DOHH2 (cell line): ENCODE results near the gene PLA2G2C.

ENCODE experiments used
- H3F3A ChIP-seq: fragments of 200-600 bp; sonication (generic), shearing (Covaris generic); 2 replicates; pipeline ENCODE4 v1.6.0; 2016; ENCODE audit warnings: antibody characterized with exemption, mild to moderate bottlenecking; ENCODE audit not compliant: control insufficient read depth, insufficient read depth
- H3K27ac ChIP-seq: fragments of 200-600 bp; sonication (generic); 2 replicates; pipeline ENCODE4 v1.5.1; 2014; ENCODE audit warnings: low read depth, mild to moderate bottlenecking, low read length, moderate library complexity
- H3K27me3 ChIP-seq: fragments of 200-600 bp; sonication (generic); 2 replicates; pipeline ENCODE4 v1.6.1; 2014; ENCODE audit warnings: mild to moderate bottlenecking, low read length, mixed read lengths; ENCODE audit not compliant: control insufficient read depth
- H3K36me3 ChIP-seq: fragments of 200-600 bp; sonication (generic); 2 replicates; pipeline ENCODE4 v1.6.1; 2014; ENCODE audit warnings: mild to moderate bottlenecking, low read length, moderate library complexity, mixed read lengths; ENCODE audit not compliant: control insufficient read depth
- H3K4me1 ChIP-seq: fragments of 200-600 bp; sonication (generic); 2 replicates; pipeline ENCODE4 v1.6.1; 2014; ENCODE audit warnings: mild to moderate bottlenecking, low read length, mixed read lengths; ENCODE audit not compliant: control insufficient read depth
- H3K4me2 ChIP-seq: fragments of 200-600 bp; sonication (generic); 2 replicates; pipeline ENCODE4 v1.6.0; 2014; ENCODE audit warnings: mild to moderate bottlenecking, low read length, moderate library complexity
- H3K4me3 ChIP-seq: fragments of 200-600 bp; sonication (generic); 2 replicates; pipeline ENCODE4 v1.5.1; 2014; ENCODE audit warnings: mild to moderate bottlenecking, low read length, mixed read lengths
- H3K79me2 ChIP-seq: fragments of 200-600 bp; sonication (generic); 2 replicates; pipeline ENCODE4 v1.6.1; 2014; ENCODE audit warnings: mild to moderate bottlenecking, low read length, mixed read lengths; ENCODE audit not compliant: control insufficient read depth
- H3K9me2 ChIP-seq: fragments of 200-600 bp; sonication (generic); replicated peaks from 2 replicates; pipeline ENCODE4 v1.6.1; 2014; ENCODE audit warnings: mild to moderate bottlenecking, low read length, mixed read lengths; ENCODE audit not compliant: control insufficient read depth
- H3K9me3 ChIP-seq: fragments of 200-600 bp; sonication (generic); 2 replicates; pipeline ENCODE4 v1.6.1; 2014; ENCODE audit warnings: antibody characterized with exemption, low read length, mixed read lengths; ENCODE audit not compliant: control insufficient read depth, insufficient read depth
- H4K20me1 ChIP-seq: fragments of 200-600 bp; sonication (generic); 2 replicates; pipeline ENCODE4 v1.6.0; 2014; ENCODE audit warnings: low read depth, mild to moderate bottlenecking, antibody characterized with exemption, low read length, moderate library complexity; ENCODE audit not compliant: control insufficient read depth, insufficient read depth
- EZH2phosphoT487 ChIP-seq: fragments of 200-600 bp; sonication (generic); IDR thresholded peaks from 2 replicates; pipeline ENCODE4 v1.6.1; 2017; ENCODE audit warnings: borderline replicate concordance, mild to moderate bottlenecking, antibody characterized with exemption, low read length, moderate library complexity, mixed read lengths
- TF ChIP-seq, protein P1 (sequence below): fragments of 200-600 bp; sonication (generic); IDR thresholded peaks from one replicate; pipeline ENCODE4 v1.5.1; 2014; ENCODE audit warnings: antibody characterized with exemption, mild to moderate bottlenecking, low read depth, low read length; ENCODE audit not compliant: poor library complexity, severe bottlenecking

Gene PLA2G2C

DNA sequence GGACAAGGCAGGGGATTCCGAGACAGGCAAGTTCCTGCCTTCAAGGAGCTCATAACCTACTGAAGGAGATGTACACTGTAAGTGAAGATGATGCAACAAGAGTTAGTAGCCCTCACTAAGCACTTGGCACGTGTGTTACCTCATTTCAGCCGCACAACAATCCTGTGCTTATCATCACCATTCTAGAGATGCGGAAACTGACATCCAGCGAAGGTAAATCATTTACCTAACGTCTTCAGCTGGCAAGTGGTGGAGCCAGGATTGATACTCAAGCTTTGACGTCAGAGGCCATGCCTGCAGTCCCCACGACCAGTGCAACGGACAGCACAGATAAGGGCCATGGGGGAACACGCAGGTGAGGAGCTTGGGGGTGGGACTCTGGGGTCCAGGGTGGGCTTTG is 3.3 kb downstream of the PLA2G2C start:
- Histone ChIP-seq H3K4me1 (peaks cover 20% of the 10 kb centered on the region), H3K36me3 (no peaks in the 10 kb centered on the region), H3K9me3 (peaks cover 6% of the 10 kb centered on the region; the same call in 1 of the 2 replicates), H3F3A (no peaks in the 10 kb centered on the region), H3K4me3 (no peak overlapping the region), H4K20me1 (no peaks in the 10 kb centered on the region), H3K27me3 (peaks cover 11% of the 10 kb centered on the region), H3K79me2 (no peaks in the 10 kb centered on the region), H3K4me2 (no peak overlapping the region), H3K27ac (no peak overlapping the region), H3K9me2 (no peaks in the 10 kb centered on the region)
- TF ChIP-seq, protein P1, sequence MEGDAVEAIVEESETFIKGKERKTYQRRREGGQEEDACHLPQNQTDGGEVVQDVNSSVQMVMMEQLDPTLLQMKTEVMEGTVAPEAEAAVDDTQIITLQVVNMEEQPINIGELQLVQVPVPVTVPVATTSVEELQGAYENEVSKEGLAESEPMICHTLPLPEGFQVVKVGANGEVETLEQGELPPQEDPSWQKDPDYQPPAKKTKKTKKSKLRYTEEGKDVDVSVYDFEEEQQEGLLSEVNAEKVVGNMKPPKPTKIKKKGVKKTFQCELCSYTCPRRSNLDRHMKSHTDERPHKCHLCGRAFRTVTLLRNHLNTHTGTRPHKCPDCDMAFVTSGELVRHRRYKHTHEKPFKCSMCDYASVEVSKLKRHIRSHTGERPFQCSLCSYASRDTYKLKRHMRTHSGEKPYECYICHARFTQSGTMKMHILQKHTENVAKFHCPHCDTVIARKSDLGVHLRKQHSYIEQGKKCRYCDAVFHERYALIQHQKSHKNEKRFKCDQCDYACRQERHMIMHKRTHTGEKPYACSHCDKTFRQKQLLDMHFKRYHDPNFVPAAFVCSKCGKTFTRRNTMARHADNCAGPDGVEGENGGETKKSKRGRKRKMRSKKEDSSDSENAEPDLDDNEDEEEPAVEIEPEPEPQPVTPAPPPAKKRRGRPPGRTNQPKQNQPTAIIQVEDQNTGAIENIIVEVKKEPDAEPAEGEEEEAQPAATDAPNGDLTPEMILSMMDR: no peak

DNA sequence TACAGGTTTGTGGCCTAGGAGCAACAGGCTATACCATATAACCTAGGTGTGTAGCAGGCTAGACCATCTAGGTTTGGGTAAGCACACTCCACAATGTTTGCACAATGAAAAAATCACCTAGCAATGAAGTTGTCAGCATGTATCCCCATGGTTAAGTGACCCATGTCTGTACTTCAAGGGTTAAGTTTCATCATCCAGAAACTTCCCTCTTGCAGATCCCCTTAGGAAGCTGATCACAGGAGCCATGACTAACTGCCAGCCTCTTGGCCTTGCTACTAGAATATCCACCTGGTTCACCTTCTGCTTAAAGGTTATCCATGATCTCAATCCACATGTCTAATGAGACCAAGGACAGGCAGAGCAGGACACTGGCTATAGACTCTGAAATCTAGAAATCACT is 3.9 kb downstream of the PLA2G2C start:
- Histone ChIP-seq H3K9me2 (no peaks in the 10 kb centered on the region), H3F3A (no peaks in the 10 kb centered on the region), H3K9me3 (peaks cover 6% of the 10 kb centered on the region; the same call in 1 of the 2 replicates), H3K4me1 (peaks cover 20% of the 10 kb centered on the region), H4K20me1 (no peaks in the 10 kb centered on the region), H3K4me3 (no peak overlapping the region), H3K79me2 (no peaks in the 10 kb centered on the region), H3K4me2 (no peak overlapping the region), H3K27ac (no peak overlapping the region), H3K36me3 (no peaks in the 10 kb centered on the region), H3K27me3 (peaks cover 6% of the 10 kb centered on the region; the same call in 1 of the 2 replicates)
- no peak for TF ChIP-seq EZH2phosphoT487
- TF ChIP-seq, protein P1: no peak

DNA sequence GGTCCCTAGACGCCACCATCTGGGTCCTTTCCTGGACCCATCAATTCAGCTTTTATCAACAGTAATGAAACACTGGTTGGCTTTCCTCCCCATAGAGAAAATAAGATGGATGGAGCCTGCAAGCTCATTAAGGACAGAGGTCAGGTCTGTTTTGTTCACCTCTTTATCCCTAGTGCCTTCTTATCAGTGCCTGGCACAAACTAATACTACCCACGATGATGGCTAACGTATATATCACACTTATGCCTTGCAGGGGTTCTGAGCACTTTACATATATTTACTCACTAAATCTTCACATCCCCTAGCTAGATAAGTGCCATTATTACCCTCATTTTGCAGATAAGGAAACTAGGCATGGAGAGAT is 5.5 kb downstream of the PLA2G2C start:
- no peak overlapping the region for H3K4me2 ChIP-seq
- TF ChIP-seq EZH2phosphoT487: no peak
- TF ChIP-seq, protein P1: no peak
- peaks cover 13% of the 10 kb centered on the region for H3K4me1 ChIP-seq

More for the DNA sequence above, 5.5 kb downstream of the PLA2G2C start:
- Histone ChIP-seq H3K79me2 (no peaks in the 10 kb centered on the region), H3F3A (no peaks in the 10 kb centered on the region), H3K27ac (no peak overlapping the region), H4K20me1 (no peaks in the 10 kb centered on the region), H3K36me3 (no peaks in the 10 kb centered on the region), H3K4me3 (no peak overlapping the region), H3K9me2 (no peaks in the 10 kb centered on the region), H3K9me3 (peaks cover 6% of the 10 kb centered on the region; the same call in 1 of the 2 replicates), H3K27me3 (peaks cover 6% of the 10 kb centered on the region; the same call in 1 of the 2 replicates)
